Activated CD8-positive, alpha-beta memory T cell treated with anti-CD3 and anti-CD28 coated beads for 36 hours (primary cell): ENCODE data around the gene DDX1. TPM values are rescaled to one million over a fixed set of nuclear protein-coding genes. Genes with fewer than 3 reads are reported as not detected.

Experiments used
- CTCF ChIA-PET: fragments of 350-600 bp; sonication (Branson Sonifier 250); formaldehyde crosslinking; loops from one replicate; lab custom pipeline; 2021; ENCODE audit warnings: antibody characterized with exemption; lab: Charles Lee
- POLR2A ChIA-PET: fragments of 350-600 bp; sonication (Branson Sonifier 250); formaldehyde crosslinking; loops from one replicate; lab custom pipeline; 2021; ENCODE audit warnings: antibody characterized with exemption; lab: Charles Lee
- total RNA-seq, 2 experiments: library from RNA; stranded (reverse); gene quantifications; one replicate each; pipeline ENCODE4 v1.2.3, GENCODE V29; 2021

DDX1 gene
- total RNA-seq, 2 experiments from 2014 or later = 130 to 131 TPM

DNA sequence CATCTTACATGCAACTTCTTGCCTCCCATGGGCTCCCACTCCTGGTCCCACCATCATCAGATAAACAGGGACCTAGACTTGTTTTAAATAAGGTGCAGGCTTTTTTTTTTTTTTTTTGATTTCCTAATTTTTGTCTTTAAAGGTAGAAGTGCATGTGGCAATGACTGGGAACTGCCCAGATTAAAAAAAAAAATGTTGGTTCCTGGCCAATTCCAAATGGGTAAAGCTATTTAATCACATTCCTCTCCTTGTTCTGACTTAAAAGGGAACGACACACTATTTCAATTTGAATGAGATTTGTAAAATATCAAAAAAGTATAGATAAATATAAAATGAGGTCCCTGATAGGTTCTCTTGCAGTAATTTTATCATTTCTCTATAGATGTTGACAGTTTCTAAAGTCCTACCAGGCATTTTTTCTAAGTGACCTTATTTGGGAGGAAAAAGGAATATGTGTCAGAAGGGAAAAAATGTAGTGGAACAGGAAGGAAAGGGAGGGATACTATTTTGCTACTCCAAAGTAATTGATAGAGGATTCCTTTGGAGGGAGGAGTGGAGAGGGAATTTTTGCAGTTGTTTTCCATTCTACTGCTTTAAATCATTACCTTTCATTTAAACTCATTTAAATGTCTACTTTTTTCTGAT lies 43.3 kb downstream of the DDX1 start:
- POLR2A ChIA-PET = interaction anchor here (0.6 kb wide), 1 partner anchor 16 kb away, joined by 3 read pairs; no protein-coding TSS in a partner anchor

DNA sequence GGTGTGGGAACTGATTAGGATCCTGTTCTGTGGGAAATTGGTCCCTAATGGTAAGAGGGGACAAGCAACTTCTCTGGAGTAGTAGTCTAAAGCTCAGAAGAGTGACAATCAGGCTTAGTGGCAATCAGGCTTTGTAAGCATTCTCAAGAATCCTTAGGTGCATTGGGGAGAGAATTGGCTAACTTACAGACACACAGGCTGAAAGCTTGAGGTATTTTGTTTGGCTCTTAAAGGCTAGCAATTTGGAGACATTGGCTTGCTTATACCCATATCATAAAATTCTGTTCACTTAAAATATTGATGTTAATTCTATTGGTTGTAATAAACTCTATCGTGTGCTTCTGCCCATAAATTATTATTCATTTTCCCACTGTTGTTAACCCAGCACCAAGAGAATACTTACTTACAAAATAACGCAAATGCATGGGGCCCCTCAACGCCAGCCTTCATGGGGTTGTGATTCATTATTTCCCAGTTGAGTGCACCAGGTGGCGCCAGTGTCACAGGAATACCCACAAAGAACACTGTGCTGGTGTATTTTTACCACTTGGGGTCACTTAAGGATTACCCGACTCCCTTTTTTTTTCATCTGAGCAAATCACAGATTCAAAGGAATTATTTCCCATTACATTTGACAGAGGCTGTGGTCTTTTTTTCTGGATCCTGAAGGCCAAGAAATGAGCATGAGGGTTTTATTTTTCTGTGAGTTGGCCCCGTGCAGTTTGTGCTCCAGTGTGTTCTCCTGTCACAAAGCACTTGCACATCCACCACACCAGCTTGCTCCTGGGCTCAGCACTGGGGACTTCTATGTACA lies 45.5 kb downstream of the DDX1 start:
- ChIA-PET CTCF (no interaction called here), POLR2A (no interaction called here)

More for the DNA sequence above, 43.3 kb downstream of the DDX1 start:
- CTCF ChIA-PET = no interaction called here

DNA sequence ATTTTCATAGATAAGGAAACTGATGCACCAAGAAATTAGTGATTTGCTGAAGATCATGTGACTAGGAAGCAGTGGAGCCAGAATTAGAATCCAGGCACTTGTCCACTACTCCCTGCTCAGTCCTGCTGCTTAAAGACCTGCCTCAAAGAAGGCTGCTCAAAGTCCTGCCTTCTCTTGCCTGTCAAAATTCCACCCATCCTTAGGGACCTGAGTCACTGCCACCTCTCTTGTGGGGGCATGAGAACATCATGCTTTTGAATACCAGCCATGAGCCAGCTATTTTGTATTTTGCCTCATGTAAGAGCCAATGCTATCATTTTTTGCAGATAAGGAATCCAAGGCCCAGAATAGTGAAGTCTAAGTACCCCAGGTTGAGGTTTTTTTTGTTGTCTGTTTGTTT lies 47.1 kb downstream of the DDX1 start:
- CTCF ChIA-PET = no interaction called here

DNA sequence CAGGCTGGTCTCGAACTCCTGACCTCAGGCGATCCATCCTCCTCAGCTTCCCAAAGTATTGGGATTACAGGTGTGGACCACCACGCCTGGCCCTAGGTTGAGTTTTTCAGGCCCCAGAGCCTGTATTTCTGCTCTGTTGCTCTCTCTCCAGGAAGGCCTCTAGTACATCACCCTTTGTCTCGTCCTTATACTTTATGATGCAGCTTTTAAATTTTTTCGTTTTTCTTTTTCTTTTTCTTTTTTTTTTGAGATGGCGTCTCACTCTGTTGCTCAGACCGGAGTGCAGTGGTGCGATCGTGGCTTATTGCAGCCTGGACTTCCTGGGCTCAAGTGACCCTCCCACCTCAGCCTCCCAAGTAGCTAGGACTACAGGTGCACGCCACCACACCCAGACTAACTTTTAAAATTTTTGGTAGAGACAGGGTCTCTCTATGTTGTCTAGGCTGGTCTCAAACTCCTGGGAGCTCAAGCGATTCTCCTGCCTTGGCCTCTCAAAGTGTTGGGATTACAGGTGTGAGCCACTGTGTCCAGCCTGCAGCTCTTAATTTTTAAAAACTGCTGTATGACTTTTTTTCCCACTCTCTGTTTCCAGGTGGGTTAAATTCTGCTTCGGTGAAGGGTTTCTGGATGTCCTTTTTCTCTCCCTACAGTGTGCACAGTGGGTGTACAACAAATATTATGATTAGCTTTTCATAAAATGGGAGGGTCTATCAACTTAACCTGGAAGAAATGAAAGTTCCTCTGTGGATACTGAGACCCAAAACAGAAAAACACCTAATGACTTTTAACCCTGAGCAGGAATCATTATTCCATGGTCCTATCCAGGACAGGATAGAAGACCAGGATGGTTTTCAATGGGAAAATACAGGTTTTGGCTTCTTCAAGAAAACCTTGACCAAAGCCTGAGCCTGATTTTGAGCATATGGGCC lies 47.9 kb downstream of the DDX1 start:
- POLR2A ChIA-PET = interaction anchor here (0.7 kb wide), 1 partner anchor 92 kb away, joined by 4 read pairs; no protein-coding TSS in a partner anchor

More for the DNA sequence above, 47.1 kb downstream of the DDX1 start:
- POLR2A ChIA-PET = no interaction called here

DNA sequence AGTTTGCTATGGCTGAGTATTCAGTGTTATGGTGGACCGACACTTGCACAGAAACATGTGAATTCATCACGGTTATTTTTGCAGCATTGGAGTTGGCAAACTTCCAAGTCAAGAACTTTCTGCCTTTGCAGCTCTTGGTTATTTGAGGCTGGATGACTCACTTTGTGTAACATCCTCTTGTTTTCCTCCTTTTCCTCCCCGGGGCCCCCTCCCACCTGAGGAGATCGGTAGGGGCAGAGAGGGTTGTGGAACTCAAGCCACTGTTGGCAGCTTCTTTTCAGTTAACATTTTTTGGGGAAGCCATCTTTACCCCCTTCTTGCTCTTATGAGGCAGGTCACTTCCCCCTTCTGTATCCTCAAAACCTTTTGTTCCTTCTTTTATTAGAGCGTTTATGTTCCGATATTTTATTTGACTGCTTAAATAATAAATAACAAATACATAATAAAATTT lies 48.6 kb downstream of the DDX1 start:
- ChIA-PET POLR2A (no interaction called here), CTCF (no interaction called here)

More for the DNA sequence above, 47.9 kb downstream of the DDX1 start:
- CTCF ChIA-PET = no interaction called here

DNA sequence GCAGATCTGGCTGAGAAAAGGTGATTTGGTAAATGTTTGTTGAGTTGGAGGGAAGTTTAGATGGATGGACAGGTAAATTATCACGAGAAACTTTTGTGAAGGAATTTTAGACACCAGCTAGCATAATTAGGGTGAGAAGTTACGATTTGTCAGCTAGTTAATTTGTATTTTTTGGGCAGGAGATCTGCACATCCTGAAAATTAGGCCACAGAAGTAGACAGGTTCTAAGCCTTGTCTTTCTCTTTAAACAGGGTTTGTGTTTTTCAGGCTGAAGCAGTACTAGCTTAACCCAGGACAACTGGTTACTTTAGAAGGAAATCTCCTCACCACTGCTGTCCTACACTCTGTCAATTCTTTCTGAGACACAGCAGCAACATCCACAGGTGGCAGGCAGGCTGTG lies 49.1 kb downstream of the DDX1 start:
- ChIA-PET CTCF (no interaction called here), POLR2A (no interaction called here)

DNA sequence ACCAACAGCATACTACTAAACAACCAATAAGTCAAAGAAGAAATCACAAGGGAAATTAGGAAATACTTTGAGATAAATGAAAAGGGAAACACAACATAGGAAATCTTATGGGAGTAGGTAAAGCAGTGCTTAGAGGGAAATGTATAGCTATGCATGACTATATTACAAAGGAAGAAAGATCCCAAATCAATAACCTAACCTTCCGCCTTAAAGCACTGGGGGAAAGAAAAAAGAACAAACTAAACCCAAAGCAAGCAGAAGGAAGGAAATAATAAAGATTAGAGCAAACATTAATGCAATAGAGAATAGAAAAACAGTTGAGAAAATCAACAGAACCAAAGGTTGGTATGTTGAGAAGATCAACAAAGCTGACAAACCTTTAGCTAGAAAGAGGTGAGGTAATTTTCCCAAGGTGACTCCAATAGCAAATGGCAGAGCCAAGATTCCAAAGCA lies 49.9 kb downstream of the DDX1 start:
- ChIA-PET CTCF (no interaction called here), POLR2A (no interaction called here)

DNA sequence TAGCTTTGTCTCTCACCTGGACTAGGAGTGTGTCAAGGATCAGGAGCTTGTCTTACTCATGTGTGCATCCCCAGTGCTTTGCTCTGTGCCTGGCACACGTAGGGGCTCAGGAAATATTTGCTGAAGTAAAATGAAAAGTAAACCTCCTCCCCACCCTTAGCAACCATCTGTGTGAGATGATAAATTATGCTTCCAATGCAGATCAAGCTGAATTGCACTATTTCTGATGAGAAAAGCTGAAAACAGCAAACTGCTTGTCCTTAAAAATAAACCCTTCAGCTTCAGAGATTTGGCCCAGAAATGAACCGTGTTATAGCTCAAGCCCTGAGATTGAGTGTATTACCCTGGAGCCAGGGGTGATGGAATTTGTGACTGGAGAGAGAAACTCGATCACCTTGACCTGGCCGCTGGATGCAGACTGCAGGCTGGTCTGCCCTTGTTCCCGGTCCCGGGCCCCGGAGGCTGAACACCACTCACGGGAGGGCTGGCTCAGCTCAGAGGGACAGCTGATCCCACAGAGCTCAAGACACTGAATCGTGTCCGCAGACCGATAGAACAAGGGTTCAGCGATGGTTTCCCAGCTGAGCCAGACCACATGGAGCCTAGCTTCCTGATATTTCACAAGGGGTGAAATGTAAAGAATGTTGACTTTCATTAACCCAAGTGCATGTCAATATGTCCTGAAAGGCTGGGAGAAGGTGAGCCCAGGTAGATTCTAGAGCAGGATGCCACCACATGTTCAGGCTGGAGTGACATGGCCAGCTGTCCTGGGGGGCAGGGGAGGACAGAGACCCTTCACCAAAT lies 50.5 kb downstream of the DDX1 start:
- ChIA-PET CTCF (no interaction called here), POLR2A (no interaction called here)

DNA sequence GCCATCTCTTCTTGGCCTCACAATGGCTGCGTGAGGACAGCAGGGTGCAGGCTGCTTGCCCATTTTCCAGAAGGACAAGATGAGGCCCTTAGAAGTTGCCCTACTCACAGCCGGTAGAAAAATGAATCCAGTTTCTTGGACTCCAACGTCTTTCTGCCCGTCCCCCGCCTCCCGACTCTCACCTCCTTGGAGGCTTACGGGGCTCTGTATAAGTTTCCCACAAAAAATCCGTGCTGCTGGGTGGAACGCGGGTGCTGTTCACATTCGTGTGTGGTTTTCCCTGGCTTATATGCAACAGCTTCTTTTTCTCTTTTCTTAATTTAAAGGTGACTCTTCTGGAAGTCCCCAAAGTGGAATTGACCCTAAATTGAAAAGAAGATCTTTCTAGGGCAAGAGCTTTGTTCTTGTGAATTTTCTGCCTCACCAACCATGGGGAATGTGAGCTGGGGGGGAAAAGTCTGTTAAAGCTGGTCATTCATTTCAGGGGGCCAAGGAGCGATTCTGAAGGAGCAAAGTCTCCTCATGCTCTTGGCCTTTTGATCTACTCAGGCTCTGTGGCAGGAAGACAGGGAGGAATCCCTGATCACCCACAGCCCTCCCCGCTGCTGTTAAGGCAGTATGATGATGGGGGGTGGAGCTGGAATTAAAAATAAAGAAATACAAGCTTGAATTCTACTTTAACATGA lies 51.3 kb downstream of the DDX1 start:
- ChIA-PET CTCF (no interaction called here), POLR2A (no interaction called here)

DNA sequence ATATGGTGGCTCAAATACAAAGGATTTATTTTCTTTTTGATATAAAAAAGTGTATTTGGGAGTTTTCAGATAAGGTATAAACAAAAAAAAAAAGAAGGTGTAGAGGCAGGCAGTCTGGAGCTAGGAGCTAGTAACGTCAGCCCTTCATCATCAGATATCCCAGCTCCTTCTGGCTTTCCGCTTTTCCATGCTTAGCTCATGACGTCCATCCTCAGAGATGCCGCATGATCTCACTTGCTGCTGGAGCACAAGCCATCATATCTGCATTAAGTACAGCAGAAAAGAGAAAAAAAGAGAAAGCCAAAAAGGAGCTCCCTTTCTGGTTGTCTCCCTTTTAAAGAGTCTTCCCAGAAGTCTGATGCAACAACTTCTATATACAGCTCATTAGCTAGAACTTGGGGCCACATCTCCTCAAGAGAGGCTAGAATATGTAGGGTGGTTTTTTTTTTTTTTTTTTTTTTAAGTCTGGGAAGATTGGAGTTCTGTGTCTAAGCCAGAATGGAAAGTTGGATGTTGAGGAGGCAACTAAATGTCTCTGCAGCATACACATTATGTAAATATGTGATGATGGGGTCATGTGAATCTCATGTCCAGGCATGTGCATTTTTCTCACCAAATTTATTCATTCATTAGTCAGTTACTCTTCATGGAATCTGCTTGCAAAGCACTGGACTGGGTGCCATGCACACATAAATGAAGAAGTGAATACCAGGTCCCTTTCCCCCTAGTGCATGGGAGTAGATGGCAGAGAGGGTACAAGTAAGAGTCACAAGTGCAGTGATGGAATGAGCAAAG lies 52.3 kb downstream of the DDX1 start:
- CTCF ChIA-PET = interaction anchor here (0.6 kb wide), 1 partner anchor 44 kb away, joined by 3 read pairs; no protein-coding TSS in a partner anchor
- POLR2A ChIA-PET = interaction anchor here (0.6 kb wide), 1 partner anchor 154 kb away, joined by 4 read pairs; no protein-coding TSS in a partner anchor

DNA sequence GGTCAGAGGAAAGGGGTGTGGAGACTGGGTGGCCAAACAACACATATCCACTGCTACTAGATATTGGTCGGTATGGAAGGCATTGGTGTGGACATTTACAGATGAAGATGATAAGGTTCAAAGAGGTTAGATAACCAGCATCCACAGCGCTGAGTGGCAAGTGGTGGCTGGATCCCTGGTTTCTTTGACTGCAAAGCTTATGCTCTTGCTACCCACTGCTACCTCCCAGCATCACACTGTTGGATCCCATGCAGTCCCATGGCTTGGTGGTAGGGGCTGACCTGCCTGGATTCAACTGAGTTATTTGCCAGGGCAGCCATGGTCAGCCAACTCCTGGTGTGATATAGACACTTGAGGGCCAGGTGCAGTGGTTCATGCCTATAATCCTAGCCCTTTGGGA lies 53.6 kb downstream of the DDX1 start:
- POLR2A ChIA-PET = no interaction called here
- CTCF ChIA-PET = no interaction called here

DNA sequence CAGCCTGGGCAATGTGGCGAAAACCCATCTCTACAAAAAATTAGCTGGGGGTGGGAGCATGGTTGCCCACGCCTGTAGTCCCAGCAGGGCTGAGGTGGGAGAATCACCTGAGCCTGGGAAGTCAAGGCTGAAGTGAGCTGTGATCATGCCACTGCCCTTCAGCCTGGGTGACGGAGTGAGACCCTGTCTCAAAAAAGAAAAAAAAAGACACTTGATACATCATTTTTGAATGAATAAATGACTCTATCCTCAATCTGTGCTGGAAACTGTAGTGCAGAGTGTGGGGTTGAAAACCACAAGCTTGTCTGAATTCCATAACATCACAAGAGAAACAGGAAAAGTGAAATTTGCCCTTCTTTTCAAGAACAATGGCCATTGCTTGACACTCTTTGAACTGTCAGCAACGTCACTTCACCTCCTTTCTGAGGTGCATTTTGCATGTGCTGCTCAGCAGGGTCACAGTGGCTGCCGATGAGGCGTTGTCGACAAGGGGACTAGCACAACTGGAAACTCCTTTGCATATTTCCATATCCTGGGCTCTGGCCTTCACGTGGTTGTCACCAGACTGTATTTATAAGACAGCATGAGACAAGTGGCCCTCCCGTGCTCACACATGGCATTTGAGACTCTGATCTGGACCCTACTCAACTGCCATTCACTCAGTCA lies 54.2 kb downstream of the DDX1 start:
- ChIA-PET CTCF (no interaction called here), POLR2A (interaction anchor here (0.7 kb wide), 1 partner anchor 979 kb away, joined by 8 read pairs; no protein-coding TSS in a partner anchor)

DNA sequence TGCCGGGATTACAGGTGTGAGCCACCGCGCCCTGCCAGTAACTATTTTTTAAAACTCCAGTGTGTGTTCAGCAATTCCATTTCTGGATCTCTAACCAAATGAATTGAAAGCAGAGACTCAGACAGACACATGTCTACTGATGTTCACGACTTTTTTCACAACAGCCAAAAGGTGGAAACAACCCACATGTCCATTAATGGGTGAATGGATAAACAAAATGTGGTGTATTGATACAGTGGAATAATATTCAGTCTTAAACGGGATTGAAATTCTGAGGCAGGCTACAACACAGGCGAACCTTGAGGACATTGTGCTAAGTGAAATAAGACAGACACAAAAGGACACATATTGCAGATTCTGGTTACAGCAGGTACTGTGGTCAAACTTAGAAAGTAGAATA lies 55.0 kb downstream of the DDX1 start:
- CTCF ChIA-PET = no interaction called here
- POLR2A ChIA-PET = interaction anchor here (0.7 kb wide), 1 partner anchor 979 kb away, joined by 8 read pairs; no protein-coding TSS in a partner anchor

DNA sequence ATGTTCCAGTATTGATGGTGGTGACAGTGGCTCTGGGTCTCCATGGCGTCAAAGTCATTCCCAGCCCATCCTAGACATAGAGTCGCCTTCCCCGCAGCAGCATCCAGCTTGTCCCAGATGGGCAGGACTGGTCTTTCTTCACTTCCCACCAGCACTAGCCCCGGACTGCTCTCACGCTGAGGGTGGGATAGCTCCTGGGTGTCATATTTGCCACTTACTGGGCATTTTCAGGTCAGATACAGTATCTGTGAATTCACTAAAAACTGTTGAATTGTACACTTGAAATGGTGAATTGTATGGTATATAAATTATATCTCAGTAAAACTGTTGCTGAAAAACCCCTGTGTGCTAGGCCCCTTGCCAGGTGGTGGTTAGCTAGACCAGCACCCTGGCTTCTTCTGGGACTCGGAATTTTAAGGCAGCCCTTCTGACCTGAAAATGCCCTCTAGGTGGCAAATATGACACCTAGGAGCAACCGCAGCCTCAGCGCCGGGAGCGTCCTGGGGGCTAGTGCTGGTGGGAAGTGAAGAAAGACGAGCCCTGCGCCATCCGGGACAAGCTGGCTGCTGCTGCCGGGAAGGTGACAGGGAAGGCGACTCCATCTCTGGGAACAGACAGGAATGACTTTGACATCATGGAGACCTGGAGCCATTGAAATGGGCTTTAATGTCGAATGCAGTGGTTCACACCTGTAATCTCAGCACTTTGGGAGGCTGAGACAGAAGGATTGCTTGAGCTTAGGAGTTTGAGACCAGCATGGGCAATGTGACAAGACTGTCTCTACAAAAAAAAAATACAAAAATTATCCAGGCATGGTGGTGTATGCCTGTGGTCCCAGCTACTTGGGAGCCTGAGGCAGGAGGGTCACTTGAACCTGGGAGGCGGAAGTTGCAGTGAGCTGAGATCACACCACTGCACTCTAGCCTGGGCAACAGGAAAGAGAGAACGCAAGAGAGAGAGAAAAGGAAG lies 56.2 kb downstream of the DDX1 start:
- POLR2A ChIA-PET = no interaction called here
- CTCF ChIA-PET = no interaction called here
